K562 (cell line): ENCODE results near the gene ARHGEF40. TPM values are rescaled to one million over a fixed set of nuclear protein-coding genes. Genes with fewer than 3 reads are reported as not detected.

ENCODE experiments used
- ATAC-seq: fragments of 200-7000 bp; cut with Tn5 transposase; 3 replicates; pipeline ENCODE4 v1.9.1; 2020; ENCODE audit warnings: moderate library complexity
- BruUV-seq: library from RNA; stranded (reverse); fragments of 400-500 nt; replicated peaks from 2 replicates; lab custom pipeline; 2021; lab: Mats Ljungman, UMichigan
- CTCF ChIA-PET: fragments of 300-600 bp; formaldehyde crosslinking; extraction: SDS; loops from one replicate; lab custom pipeline; 2021; ENCODE audit warnings: low intra/inter-chr PET ratio; lab: Yijun Ruan, JAX
- POLR2A ChIA-PET: fragments of 300-600, 350-650 bp; sonication (Branson Sonifier 250); formaldehyde crosslinking; extraction: SDS; loops from one replicate; lab custom pipeline; 2021; ENCODE audit warnings: antibody characterized with exemption, inconsistent platforms; lab: Yijun Ruan, JAX
- DNase-seq, 4 experiments: peaks; one replicate each; pipeline versions ENCODE4 v3.0.0 to v3.0.0-alpha.2; 2011 to 2018; ENCODE audit warnings: low spot score in 3 of 4, mixed read lengths in 3 of 4; ENCODE audit errors: extremely low read depth in 1 of 4
- FAIRE-seq: peaks from 2 replicates; lab custom pipeline; 2011; peaks lifted over from hg19 to GRCh38; lab: Jason Lieb, UNC
- H2AFZ ChIP-seq: 2 replicates; pipeline ENCODE4 v1.6.0; 2011; ENCODE audit warnings: low read depth, low read length, control low read depth, inconsistent platforms
- H3K27ac ChIP-seq: fragments of 200-600 bp; 3 replicates; pipeline ENCODE4 v1.8.0; 2011; ENCODE audit warnings: low read depth, mild to moderate bottlenecking, control low read depth, inconsistent platforms, low read length, moderate library complexity, mixed read lengths; ENCODE audit errors: extremely low read depth
- H3K27me3 ChIP-seq, 2 experiments: fragments of 300-600 bp in 1 of 2; 2 replicates in 1 of 2; 3 replicates in 1 of 2; pipeline versions ENCODE4 v1.6.0 to v1.8.0; 2011; ENCODE audit warnings: inconsistent platforms in 2 of 2, low read length in 2 of 2, mild to moderate bottlenecking in 1 of 2, mixed read lengths in 1 of 2, moderate library complexity in 1 of 2; ENCODE audit not compliant: control insufficient read depth in 2 of 2, insufficient read depth in 2 of 2
- H3K36me3 ChIP-seq: fragments of 300-600 bp; 3 replicates; pipeline ENCODE4 v1.8.0; 2011; ENCODE audit warnings: mild to moderate bottlenecking, low read length, inconsistent platforms; ENCODE audit not compliant: control insufficient read depth, insufficient read depth
- H3K4me1 ChIP-seq, 2 experiments: fragments of 200-600 bp in 1 of 2; replicated peaks in 1 of 2; 2 replicates in 1 of 2; 3 replicates in 1 of 2; pipeline versions ENCODE4 v1.5.1 to v1.8.0; 2011; ENCODE audit warnings: inconsistent platforms in 2 of 2, low read length in 2 of 2, mild to moderate bottlenecking in 1 of 2, mixed read lengths in 1 of 2, moderate library complexity in 1 of 2; ENCODE audit not compliant: control insufficient read depth in 2 of 2, insufficient read depth in 2 of 2
- H3K4me2 ChIP-seq: 2 replicates; pipeline ENCODE4 v1.6.1; 2011; ENCODE audit warnings: low read length, control low read depth, inconsistent platforms, mixed read lengths; ENCODE audit not compliant: insufficient read depth
- H3K4me3 ChIP-seq: fragments of 200-600 bp; sonication (generic), shearing (Covaris generic); 2 replicates; pipeline ENCODE4 v1.5.1; 2016; ENCODE audit warnings: control low read depth, inconsistent platforms
- H3K79me2 ChIP-seq: fragments of 200-600 bp; 3 replicates; pipeline ENCODE4 v1.8.0; 2011; ENCODE audit warnings: low read length, inconsistent platforms; ENCODE audit not compliant: control insufficient read depth, insufficient read depth
- H3K9ac ChIP-seq, 2 experiments: 2 replicates each; pipeline versions ENCODE4 v1.6.0 to v1.6.1; 2011; ENCODE audit warnings: low read depth in 2 of 2, low read length in 2 of 2, control low read depth in 1 of 2, inconsistent platforms in 1 of 2, mild to moderate bottlenecking in 1 of 2, mixed read lengths in 1 of 2; ENCODE audit not compliant: insufficient read depth in 1 of 2
- H3K9me1 ChIP-seq: one replicate; pipeline ENCODE4 v1.6.0; 2011; ENCODE audit warnings: inconsistent platforms, mild to moderate bottlenecking, low read length, moderate library complexity; ENCODE audit not compliant: control insufficient read depth, insufficient read depth
- H3K9me3 ChIP-seq: replicated peaks from 2 replicates; pipeline ENCODE4 v1.5.1; 2011; ENCODE audit warnings: low read depth, low read length, inconsistent platforms; ENCODE audit not compliant: control insufficient read depth, insufficient read depth
- H4K20me1 ChIP-seq: replicated peaks from 2 replicates; pipeline ENCODE4 v1.6.1; 2011; ENCODE audit warnings: low read length, inconsistent platforms, mixed read lengths; ENCODE audit not compliant: control insufficient read depth, insufficient read depth
- ERF ChIP-seq: fragments of 450-650 bp; formaldehyde crosslinking; IDR thresholded peaks from 2 replicates; pipeline ENCODE4 v1.4.0; 2020; ENCODE audit warnings: mild to moderate bottlenecking, mixed read lengths
- MAFK ChIP-seq: IDR thresholded peaks from 2 replicates; pipeline ENCODE4 v1.6.1; 2011; ENCODE audit warnings: low read length, improper control_type of control experiment
- PURB ChIP-seq: sonication (generic); formaldehyde crosslinking; IDR thresholded peaks from 2 replicates; pipeline ENCODE4 v1.9.0; 2021; ENCODE audit warnings: low read depth, mild to moderate bottlenecking, missing genetic modification reagents
- RFX5 ChIP-seq: IDR thresholded peaks from 2 replicates; pipeline ENCODE4 v1.6.1; 2011; ENCODE audit warnings: low read depth, mild to moderate bottlenecking, improper control_type of control experiment, low read length
- SNAPC5 ChIP-seq: fragments of 250-450 bp; sonication (Bioruptor Pico); IDR thresholded peaks from 2 replicates; pipeline ENCODE4 v1.8.0; 2021; ENCODE audit warnings: moderate library complexity, mild to moderate bottlenecking, inconsistent platforms
- SRSF1 ChIP-seq: fragments of 200-400 bp; formaldehyde crosslinking; IDR thresholded peaks from 2 replicates; pipeline ENCODE4 v1.6.1; 2017; ENCODE audit warnings: mild to moderate bottlenecking, low read depth, low read length, moderate library complexity
- THRB ChIP-seq: fragments of 450-650 bp; formaldehyde crosslinking; conservative IDR thresholded peaks from 2 replicates; pipeline ENCODE4 v1.4.0; 2022; ENCODE audit warnings: mild to moderate bottlenecking, missing genetic modification characterization
- ZNF232 ChIP-seq: sonication (generic); formaldehyde crosslinking; IDR thresholded peaks from 2 replicates; pipeline ENCODE4 v1.8.0; 2022; ENCODE audit warnings: mild to moderate bottlenecking, missing genetic modification reagents
- ZNF444 ChIP-seq: fragments of 250-450 bp; sonication (Bioruptor Pico); IDR thresholded peaks from 2 replicates; pipeline ENCODE4 v1.4.0; 2020; ENCODE audit warnings: mild to moderate bottlenecking, moderate library complexity
- ZNF445 ChIP-seq: fragments of 250-450 bp; sonication (Bioruptor Pico); IDR thresholded peaks from 2 replicates; pipeline ENCODE4 v1.4.0; 2020; ENCODE audit warnings: low read depth, mild to moderate bottlenecking, moderate library complexity
- WGBS: fragments of 100-300 bp; shearing (Covaris generic); methylation state at CpG from one replicate; pipeline ENCODE4 v1.1.6; 2016; ENCODE audit warnings: low coverage, mixed read lengths; ENCODE audit not compliant: insufficient coverage; ENCODE audit errors: missing lambda C conversion rate; 5-methylcytosine and 5-hydroxymethylcytosine counted together
- in situ Hi-C: fragments of 300-500 bp; cut with MboI; formaldehyde crosslinking; loops from 4 replicates; pipeline ENCODE4 v1.15.0; 2018; ENCODE audit warnings: inconsistent platforms, mixed read lengths
- intact Hi-C: fragments of 100-400 bp; cut with micrococcal nuclease; formaldehyde crosslinking; loops from 2 replicates; pipeline ENCODE4 v1.14.2; 2022
- polyA plus RNA-seq, 8 experiments: library from polyadenylated mRNA; depleted of rRNA in 4 of 8; stranded (reverse) in 5 of 8; unstranded in 3 of 8; fragments of >200 nt; fragmentation: Nextera tagmentation in 2 of 8; fragmentation: Illumina TruSeq in 1 of 8; extraction: Ambion mirVana in 2 of 8; extraction: Trizol in 1 of 8; gene quantifications; 2 replicates each; pipeline versions ENCODE4 v1.2.1 to v1.2.3, GENCODE V29; 2011 to 2014; ENCODE audit warnings: inconsistent platforms in 1 of 8, missing spikeins in 1 of 8
- total RNA-seq, 7 experiments: library from RNA; depleted of rRNA in 6 of 7; stranded (reverse); fragments of >200 nt in 6 of 7; fragmentation: Illumina TruSeq in 2 of 7; extraction: Trizol in 2 of 7; gene quantifications; 2 replicates each; pipeline versions ENCODE4 v1.2.1 to v1.2.3, GENCODE V29; 2011 to 2021; ENCODE audit warnings: low replicate concordance in 1 of 7

The ARHGEF40 gene
- total and polyA plus RNA-seq, 9 of the 15 experiments (the other 6 are each of a cell fraction or from before 2014, with no cell fraction given): 0.42 to 6.3 (median 3.8) TPM

- Histone ChIP-seq H3K4me1 (no peaks in the 10 kb centered on the region; a peak in 1 of 5 replicates), H3K79me2 (no peaks in the 10 kb centered on the region), H3K4me3 (no peak overlapping the region), H3K9ac (no peak overlapping the region), H3K9me1 (no peaks in the 10 kb centered on the region), H4K20me1 (no peaks in the 10 kb centered on the region), H3K4me2 (no peak overlapping the region), H3K9me3 (no peaks in the 10 kb centered on the region), H2AFZ (peak overlapping the region; percentile 74), H3K27ac (no peak overlapping the region), H3K27me3 (no peaks in the 10 kb centered on the region), H3K36me3 (no peaks in the 10 kb centered on the region)
- ATAC-seq: no peak
- CTCF ChIA-PET: no interaction called here
- no peak for FAIRE-seq
- in situ Hi-C loops: no loop called here
- no TSS peak for BruUV-seq
- WGBS: 52% methylated on average over 3 of the region's 3 CpGs
- no peak for DNase-seq
- intact Hi-C loops: no loop called here
- POLR2A ChIA-PET: interaction anchor here (0.8 to 1.0 kb wide), 2 partner anchors 9 to 43 kb away, joined by 3 read pairs; partner anchors contain the start of gene ARHGEF40
- no peak for TF ChIP-seq ERF
- TF ChIP-seq MAFK: no peak
- TF ChIP-seq PURB (CRISPR knock-in tag): no peak
- no peak for TF ChIP-seq THRB (CRISPR knock-in tag)
- no peak for TF ChIP-seq SNAPC5
- no peak for TF ChIP-seq ZNF445
- TF ChIP-seq ZNF444 (CRISPR knock-in tag): no peak
- no peak for TF ChIP-seq ZNF232 (CRISPR knock-in tag)
- no peak for TF ChIP-seq SRSF1
- TF ChIP-seq RFX5: no peak
Measured at GRCh38 chr14:21061347-21061668, 8.8 kb upstream of the ARHGEF40 start.
